Astrocyte (in vitro differentiated cells and primary cell): ENCODE measurements around the gene CHTOP.

Experiments used
- EZH2 ChIP-seq: IDR thresholded peaks from 2 replicates; pipeline ENCODE4 v1.6.1; 2012; ENCODE audit warnings: mild to moderate bottlenecking, low read length, inconsistent platforms; ENCODE audit not compliant: insufficient read depth
- TF ChIP-seq, protein P1 (sequence below): IDR thresholded peaks from 2 replicates; pipeline ENCODE4 v1.5.1; 2011; ENCODE audit warnings: low read depth, mild to moderate bottlenecking, inconsistent platforms, low read length, moderate library complexity; ENCODE audit not compliant: insufficient read depth

GRCh38 chr1:153609585-153609907, 24.3 kb upstream of the CHTOP start:
- TF ChIP-seq, protein P1, sequence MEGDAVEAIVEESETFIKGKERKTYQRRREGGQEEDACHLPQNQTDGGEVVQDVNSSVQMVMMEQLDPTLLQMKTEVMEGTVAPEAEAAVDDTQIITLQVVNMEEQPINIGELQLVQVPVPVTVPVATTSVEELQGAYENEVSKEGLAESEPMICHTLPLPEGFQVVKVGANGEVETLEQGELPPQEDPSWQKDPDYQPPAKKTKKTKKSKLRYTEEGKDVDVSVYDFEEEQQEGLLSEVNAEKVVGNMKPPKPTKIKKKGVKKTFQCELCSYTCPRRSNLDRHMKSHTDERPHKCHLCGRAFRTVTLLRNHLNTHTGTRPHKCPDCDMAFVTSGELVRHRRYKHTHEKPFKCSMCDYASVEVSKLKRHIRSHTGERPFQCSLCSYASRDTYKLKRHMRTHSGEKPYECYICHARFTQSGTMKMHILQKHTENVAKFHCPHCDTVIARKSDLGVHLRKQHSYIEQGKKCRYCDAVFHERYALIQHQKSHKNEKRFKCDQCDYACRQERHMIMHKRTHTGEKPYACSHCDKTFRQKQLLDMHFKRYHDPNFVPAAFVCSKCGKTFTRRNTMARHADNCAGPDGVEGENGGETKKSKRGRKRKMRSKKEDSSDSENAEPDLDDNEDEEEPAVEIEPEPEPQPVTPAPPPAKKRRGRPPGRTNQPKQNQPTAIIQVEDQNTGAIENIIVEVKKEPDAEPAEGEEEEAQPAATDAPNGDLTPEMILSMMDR = no peak
- no peak for TF ChIP-seq EZH2
